TTC549 (cell line): ENCODE measurements around the gene FBXO44.
"Not testable (repeated sequence)": the region's sequence is repeated elsewhere in the genome, so short reads cannot be mapped to it uniquely, and the experiment has no call there.

Experiments used
- FAIRE-seq: peaks from 2 replicates; lab custom pipeline; 2012; peaks lifted over from hg19 to GRCh38; lab: Jason Lieb, UNC

Gene FBXO44

DNA sequence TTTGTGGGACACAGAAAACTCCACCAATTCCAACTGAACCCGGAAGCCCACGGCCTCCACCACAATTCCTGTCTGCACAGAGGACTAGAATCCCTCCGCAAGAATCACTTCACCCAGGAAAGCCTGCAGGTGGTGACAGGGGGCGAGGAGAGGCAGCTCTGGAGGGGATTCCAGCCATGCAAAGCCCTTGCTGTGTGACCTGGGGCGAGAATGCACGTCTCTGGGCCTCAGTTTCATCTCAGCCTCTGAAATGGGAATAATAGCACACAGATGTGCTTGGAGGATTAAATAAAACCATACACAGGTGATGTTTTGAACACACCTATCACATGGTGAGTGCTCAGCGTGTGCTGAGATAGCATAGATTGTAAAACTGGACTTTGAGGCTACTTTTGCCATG lies 14.6 kb upstream of the FBXO44 start:
- FAIRE-seq = no peak

GRCh38 chr1:11640944-11641343 lies 13.7 kb upstream of the FBXO44 start:
- no peak for FAIRE-seq

GRCh38 chr1:11641776-11642305 lies 12.8 kb upstream of the FBXO44 start:
- FAIRE-seq = no peak

GRCh38 chr1:11642418-11643017 lies 12.2 kb upstream of the FBXO44 start:
- FAIRE-seq = not testable (repeated sequence)

DNA sequence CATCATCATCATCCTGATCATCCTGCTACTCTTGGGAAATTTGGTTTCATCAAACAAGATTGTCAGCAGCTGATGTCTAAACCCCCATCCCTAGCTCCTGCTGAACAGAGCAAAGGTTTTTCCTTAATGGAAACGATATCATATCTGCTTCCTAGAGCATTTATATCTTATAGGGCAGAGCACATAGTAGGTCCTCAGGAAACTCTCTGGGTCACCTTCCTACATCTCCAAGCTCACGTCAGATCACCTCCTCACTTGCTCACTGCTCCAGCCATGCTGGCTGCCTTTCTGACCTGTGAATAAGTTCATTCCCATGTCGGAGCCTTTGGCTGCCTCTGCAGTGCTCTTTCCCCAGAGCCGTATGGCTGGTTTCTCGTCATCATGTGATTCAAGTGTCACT lies 10.9 kb upstream of the FBXO44 start:
- FAIRE-seq = no peak

DNA sequence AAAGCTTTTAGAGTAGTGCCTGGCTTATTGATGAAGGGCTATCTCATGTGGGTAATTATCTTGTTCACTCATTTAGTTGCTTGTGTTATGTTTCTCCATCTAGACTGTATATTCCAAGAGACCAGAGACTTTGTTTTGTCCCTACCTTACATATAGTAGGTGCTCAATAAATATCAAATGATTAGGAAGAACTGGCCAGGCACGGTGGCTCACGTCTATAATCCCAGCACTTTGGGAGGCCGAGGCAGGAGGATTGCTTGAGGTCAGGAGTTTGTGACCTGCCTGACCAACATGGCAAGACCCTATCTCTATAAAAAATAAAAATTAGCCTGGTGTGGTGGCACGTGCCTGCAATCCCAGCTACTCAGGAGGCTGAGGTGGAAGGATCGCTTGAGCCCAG lies 9.4 kb upstream of the FBXO44 start:
- no peak for FAIRE-seq

DNA sequence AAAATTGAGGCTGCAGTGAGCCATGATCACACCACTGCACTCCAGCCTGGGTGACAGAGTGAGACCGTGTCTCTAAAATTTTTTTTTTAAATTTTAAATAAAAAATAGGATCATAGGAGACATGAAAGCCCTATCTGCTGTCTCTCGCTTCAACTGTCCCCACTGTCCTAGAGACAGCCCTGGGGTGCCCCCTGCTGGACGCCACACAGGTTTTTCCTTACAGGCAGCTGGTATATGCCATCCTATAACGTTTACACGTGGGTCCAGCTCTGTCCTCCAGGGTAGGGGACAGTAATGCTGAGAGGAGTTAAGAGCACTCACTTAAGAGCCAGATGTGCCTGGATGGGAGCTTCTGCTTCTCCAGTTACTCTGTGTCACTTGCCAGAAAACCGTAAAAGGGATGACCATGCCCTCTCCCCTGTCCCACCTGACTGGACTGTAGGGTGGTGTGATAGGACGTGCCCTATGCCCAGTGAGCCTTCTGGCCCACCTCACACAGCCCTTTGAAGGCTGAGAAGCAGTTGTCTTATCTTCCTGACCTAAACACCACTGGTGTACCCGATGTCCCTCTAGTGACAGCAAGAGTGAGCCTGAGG lies 8.9 kb upstream of the FBXO44 start:
- FAIRE-seq = no peak

DNA sequence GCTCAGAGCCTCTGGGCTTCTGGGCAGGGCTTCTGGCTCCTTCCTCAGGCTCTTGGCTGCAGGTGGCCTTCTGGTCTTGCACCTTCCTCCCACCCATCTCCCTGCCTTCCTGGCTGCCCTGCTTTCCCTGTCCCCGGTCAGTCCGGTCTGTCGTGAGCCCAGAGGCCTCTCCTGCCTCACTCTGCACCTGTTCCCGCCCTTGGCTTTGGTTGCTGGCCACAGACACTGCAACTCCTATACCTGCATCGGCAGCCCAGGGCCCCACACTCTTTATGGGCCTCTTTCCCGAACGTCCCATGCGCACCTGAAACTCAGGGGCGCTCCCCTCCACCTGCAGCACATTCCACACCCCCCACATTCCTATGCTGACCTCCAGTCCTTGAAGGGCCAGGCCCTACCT lies 8.4 kb upstream of the FBXO44 start:
- FAIRE-seq = no peak

- FAIRE-seq = no peak
Measured at GRCh38 chr1:11647333-11647732, 7.3 kb upstream of the FBXO44 start.

- FAIRE-seq = no peak
Measured at GRCh38 chr1:11648039-11648438, 6.6 kb upstream of the FBXO44 start.

- no peak for FAIRE-seq
Measured at GRCh38 chr1:11648732-11649158, 5.9 kb upstream of the FBXO44 start.

DNA sequence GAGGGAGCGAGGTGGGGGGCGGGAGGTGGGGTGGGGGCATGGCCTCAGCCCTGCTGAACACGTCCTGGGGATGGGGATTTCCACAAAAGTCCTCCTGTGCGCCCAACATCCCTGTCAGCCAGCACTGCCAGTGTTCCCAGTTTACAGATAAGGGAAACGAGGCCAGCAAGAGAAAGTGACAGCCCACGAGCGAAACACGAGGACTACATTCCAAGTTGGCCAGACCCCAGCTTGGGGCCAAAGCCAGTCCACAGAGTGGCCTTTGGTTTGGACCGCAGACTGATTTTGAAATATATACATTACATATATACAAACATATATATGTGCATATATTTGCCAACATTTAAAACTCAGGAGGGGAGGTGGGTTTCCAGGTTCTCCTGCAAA lies 5.4 kb upstream of the FBXO44 start:
- FAIRE-seq = no peak

- FAIRE-seq = no peak
Measured at GRCh38 chr1:11649624-11650330, 4.9 kb upstream of the FBXO44 start.

DNA sequence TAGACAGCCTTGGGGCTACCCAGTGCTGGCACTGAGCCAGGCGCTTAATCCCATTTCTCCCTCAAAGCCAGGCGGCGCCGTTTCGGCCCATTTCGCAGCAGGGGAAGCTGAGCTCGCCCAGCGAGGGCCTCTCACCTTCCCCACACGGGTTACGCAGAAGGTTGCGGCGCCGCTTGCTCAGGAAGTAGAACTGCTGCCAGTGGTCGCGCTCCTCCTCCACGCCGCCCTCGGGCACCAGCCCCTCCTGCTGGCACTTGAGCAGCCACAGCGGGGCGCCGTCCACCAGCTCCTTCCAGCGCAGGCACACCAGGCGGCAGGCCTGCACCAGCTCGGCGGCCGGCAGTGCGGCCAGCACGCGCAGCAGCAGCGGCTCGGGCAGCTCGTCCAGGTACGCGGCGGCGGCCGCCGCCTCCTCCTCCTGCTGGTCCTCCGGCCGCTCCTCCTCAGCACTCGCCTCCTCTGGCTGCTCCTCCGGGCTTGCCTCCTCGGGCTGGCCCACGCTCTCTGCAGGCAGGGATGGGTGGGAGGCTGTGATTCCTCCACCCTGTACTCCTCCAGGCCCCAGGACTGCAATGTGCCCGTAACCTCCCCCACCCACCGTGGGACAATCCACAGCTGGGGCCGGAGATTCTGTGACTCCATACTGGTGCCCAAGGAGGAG lies 4.2 kb upstream of the FBXO44 start:
- FAIRE-seq = no peak

- no peak for FAIRE-seq
Measured at GRCh38 chr1:11651017-11651416, 3.7 kb upstream of the FBXO44 start.

GRCh38 chr1:11652203-11652780 lies 2.4 kb upstream of the FBXO44 start:
- FAIRE-seq = no peak

DNA sequence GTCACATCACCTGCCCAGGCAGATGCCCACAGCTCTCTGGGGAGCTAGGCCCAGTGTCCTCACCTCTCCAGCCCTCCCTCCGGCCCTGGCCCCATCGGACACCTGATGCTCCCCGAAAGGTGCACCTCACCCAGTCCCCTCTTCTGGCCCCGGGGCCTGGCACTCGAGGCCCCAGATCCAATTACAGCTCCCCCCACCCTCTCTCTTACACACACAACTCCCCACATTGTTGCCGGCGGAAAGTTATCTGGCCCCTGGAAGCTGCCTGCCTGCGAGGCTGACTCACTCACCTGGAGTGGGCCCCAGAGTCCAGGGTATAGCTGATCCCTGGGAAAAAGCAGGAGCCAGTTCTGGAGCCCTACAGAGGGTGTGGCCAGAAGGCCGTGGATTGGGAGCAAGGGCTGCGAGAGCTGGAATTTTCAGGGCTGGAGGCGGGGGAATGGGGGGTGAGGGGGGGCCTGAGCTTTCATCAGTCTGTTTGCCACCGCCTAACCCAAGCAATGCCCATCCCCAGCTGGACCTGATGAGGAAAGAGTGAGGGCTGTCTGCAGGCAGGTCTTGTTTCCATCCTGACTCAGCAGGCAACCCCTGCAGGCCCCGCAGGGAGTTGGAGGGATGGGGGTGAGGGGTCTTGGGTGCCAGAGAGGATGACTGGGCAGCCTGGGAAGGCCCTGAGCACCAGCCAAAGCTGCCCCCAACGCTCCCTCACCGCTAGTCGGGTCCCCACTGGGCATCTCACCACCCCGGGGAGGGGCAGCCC lies 1.4 kb upstream of the FBXO44 start:
- no peak for FAIRE-seq

DNA sequence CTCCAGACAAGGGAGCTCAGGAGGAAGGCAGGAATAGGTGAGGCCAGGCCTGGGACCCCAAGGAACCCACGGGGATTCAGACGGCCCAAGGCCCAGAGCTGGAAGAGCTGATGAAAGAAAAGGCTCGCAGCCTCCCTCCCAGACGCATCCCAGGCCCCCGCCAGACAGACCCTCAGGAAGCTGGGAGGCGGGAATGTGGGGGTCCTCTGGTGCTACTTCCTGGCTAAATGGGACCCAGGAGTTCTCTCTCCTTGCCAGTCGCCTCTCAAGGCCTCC lies 878 bp upstream of the FBXO44 start:
- FAIRE-seq = no peak

DNA sequence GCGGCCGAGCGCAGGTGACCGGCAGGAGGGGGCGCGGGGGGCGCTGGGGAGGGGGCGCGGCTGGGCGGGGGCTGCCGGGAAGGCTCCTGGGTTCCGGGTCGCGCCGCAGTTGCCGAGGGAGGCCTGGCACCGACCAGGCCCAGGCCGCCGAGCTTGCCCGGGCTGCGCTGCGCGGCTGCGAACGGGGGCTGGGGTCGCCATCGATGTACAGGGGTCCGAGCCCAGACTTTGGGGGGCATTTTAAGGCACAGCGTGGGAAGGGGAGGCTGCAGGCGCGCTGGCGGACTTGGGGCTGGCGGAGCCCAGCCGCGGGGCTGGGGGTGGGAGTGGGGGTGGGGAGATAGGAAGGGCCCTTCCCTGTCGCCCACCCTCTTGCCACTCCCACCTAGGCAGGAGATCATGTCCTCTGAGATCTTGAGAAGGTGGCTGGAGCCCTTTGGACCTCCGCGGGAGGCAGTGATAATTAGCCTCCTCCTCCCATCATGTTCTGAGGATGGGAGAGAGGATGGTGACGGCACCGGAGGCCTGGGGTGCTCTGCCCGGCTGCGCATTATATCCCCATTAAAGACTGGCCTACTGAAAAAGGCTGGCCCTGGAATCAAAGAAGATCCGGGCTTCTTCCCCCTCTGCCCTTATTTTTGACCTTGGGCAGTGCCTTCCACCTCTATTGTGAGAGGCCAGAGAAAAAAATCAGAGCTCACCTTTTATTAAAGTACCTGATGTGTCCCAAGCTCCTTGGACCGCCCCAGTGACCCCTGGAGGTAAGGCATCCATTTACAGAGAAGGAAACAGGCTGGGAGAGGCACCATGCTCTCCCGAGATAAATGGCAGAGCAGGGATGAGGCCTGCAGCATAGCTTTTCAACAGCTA lies 497 bp downstream of the FBXO44 start:
- FAIRE-seq = no peak

DNA sequence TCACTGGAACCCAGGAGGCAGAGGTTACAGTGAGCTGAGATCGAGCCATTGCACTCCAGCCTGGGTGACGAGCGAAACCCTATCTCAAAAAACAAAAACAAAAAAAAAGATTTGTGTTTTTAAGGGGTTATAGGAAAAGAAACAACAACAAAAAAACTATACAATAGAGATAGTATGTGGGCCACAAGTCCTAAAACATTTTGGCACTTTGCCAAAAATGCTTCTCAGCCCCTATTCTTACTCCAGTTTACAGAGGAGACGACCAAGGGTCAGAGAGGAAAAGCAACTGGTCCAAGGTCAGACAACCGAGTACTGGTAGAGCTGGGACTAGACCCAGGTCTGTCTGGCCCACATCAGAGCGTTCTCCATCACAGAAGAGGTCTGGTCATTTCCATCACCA lies 3.0 kb downstream of the FBXO44 start:
- no peak for FAIRE-seq

DNA sequence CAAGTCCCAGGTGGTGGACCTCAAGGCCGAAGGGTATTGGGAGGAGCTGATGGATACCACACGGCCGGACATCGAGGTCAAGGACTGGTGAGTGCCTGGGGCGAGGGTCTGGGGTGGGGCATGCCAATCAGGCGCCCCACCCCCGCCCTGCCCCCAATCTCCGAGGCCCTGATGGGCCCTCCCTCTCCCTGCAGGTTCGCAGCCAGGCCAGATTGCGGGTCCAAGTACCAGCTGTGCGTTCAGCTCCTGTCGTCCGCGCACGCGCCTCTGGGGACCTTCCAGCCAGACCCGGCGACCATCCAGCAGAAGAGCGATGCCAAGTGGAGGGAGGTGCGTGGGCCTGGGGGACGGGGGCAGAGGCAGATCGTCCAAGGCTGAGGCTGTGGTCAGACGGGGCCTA lies 3.9 kb downstream of the FBXO44 start:
- no peak for FAIRE-seq
